ENCODE measurements around the gene MTHFR.

GRCh38 chr1:11800391-11800755, 5.4 kb downstream of the MTHFR start:
- TF ChIP-seq, protein P1, sequence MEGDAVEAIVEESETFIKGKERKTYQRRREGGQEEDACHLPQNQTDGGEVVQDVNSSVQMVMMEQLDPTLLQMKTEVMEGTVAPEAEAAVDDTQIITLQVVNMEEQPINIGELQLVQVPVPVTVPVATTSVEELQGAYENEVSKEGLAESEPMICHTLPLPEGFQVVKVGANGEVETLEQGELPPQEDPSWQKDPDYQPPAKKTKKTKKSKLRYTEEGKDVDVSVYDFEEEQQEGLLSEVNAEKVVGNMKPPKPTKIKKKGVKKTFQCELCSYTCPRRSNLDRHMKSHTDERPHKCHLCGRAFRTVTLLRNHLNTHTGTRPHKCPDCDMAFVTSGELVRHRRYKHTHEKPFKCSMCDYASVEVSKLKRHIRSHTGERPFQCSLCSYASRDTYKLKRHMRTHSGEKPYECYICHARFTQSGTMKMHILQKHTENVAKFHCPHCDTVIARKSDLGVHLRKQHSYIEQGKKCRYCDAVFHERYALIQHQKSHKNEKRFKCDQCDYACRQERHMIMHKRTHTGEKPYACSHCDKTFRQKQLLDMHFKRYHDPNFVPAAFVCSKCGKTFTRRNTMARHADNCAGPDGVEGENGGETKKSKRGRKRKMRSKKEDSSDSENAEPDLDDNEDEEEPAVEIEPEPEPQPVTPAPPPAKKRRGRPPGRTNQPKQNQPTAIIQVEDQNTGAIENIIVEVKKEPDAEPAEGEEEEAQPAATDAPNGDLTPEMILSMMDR (IDR thresholded peaks at IDR 0.05), result no peak
- TF ChIP-seq POLR2AphosphoS5 (IDR thresholded peaks at IDR 0.05; ENCODE audit: insufficient read depth in 1 of 2, low read depth in 1 of 2), result no peak

Measured in vagina (tissue), 2 donors.